ENCODE results near the gene NBEAL2.
"Not testable (repeated sequence)": the region's sequence is repeated elsewhere in the genome, so short reads cannot be mapped to it uniquely, and the experiment has no call there.

Gene NBEAL2

DNA sequence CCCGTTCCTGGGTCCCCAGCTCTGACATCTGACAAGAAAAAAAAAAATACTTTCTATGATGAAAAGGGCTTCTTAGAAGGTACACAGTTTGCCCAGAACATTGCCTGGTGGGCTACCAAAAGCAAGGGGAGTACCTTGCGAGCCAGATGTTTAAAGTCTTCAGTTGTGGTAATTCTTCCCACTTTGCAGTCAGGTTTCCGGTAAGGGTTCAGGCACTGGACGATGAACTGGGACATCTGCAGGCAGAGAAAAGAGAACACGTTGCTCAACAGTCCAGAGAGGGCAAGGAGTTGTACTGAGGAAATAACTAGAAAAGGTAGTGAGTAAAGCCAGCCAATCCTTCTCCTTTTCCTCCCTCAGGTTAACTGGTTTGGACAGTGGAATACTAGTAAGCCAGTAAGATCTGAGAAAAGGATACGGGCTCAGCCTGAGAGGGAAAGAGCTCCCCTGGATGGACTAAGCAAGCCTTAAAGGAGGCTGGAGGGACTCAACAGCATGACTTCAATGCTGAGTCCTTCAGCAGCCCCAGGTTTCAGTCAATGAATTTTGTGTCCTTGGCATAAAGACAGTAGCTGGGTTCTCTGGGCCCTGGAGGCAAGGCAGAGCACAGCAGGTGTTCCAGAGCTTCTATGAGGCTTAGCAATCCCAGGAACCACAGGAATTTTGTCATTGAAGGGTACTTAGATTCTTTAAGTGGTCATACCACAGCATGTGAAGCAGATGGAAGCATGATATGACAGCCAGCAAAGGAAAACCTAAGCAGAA is 38.2 kb downstream of the NBEAL2 start:
- no peak overlapping the region for H3K27ac ChIP-seq (ENCODE audit: low read length)
- H3K36me3 ChIP-seq (ENCODE audit: control insufficient read depth in 2 of 2, insufficient read depth in 2 of 2, low read length in 2 of 2): peaks cover 33 to 50% of the 10 kb centered on the region in 2 donors
- H3K4me1 ChIP-seq (ENCODE audit: control insufficient read depth, insufficient read depth, low read length): peaks cover 13% of the 10 kb centered on the region

DNA sequence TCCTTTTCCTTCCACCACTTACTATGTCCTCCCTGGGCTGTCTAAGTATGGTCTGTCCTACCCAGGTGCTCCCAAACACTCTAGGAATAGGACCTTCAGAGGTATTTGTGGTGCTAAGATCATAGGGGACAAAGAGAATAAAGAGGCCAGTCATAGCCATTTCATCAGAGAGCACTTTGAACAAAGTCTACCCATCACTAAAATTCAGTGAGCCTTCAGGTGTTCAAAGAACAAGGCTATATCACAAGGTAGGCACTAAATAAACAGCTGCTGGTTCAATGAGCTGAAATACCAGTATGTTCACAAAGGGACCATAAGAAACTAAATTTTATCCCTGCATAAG is 38.8 kb downstream of the NBEAL2 start:
- H3K4me1 ChIP-seq (ENCODE audit: control insufficient read depth, insufficient read depth, low read length): peaks cover 16% of the 10 kb centered on the region
- H3K27me3 ChIP-seq (ENCODE audit: control insufficient read depth in 1 of 2, insufficient read depth in 2 of 2, low read length in 2 of 2): no peaks in the 10 kb centered on the region
- no peaks in the 10 kb centered on the region for H3K9me3 ChIP-seq (ENCODE audit: control insufficient read depth in 2 of 2, low read length in 2 of 2)
- H3K4me3 ChIP-seq (ENCODE audit: low read length in 2 of 2): no peak overlapping the region
- H3K36me3 ChIP-seq (ENCODE audit: control insufficient read depth in 2 of 2, insufficient read depth in 2 of 2, low read length in 2 of 2): peaks cover 33 to 46% of the 10 kb centered on the region in 2 donors
- no peak overlapping the region for H3K9ac ChIP-seq (ENCODE audit: low read length in 2 of 2)
- no peak overlapping the region for H3K27ac ChIP-seq (ENCODE audit: low read length)

More for the DNA sequence above, 38.2 kb downstream of the NBEAL2 start:
- Histone ChIP-seq H3K4me3 (ENCODE audit: low read length in 2 of 2) (no peak overlapping the region), H3K9ac (ENCODE audit: low read length in 2 of 2) (no peak overlapping the region), H3K27me3 (ENCODE audit: control insufficient read depth in 1 of 2, insufficient read depth in 2 of 2, low read length in 2 of 2) (no peaks in the 10 kb centered on the region), H3K9me3 (ENCODE audit: control insufficient read depth in 2 of 2, low read length in 2 of 2) (no peaks in the 10 kb centered on the region)

DNA sequence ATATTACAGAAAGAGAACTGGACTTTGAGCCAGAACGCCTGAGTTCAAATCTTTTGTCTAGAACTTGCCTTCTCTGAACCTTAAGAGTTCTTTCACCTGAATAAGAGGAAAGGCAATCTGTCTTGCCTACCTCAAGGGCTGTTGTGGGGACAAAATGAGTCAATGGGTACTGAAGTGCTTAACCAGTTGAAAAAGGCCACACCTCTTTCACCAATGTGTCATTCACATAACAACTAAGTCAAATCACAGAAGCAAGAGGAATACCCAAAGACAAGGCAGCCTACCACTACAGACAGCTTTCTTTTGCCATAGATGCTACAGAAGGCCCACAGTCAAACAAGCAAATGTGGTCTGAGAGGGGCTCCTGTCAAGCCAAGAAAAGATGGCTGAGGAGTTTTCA is 39.7 kb downstream of the NBEAL2 start:
- Histone ChIP-seq H3K4me3 (ENCODE audit: low read length in 2 of 2) (no peak overlapping the region), H3K27ac (ENCODE audit: low read length) (no peak overlapping the region)

GRCh38 chr3:47020311-47020710 is 40.8 kb downstream of the NBEAL2 start:
- Histone ChIP-seq H3K27ac (ENCODE audit: low read length) (no peak overlapping the region), H3K9me3 (ENCODE audit: control insufficient read depth in 2 of 2, low read length in 2 of 2) (no peaks in the 10 kb centered on the region), H3K36me3 (ENCODE audit: control insufficient read depth in 2 of 2, insufficient read depth in 2 of 2, low read length in 2 of 2) (peaks cover 30 to 38% of the 10 kb centered on the region in 2 donors), H3K27me3 (ENCODE audit: control insufficient read depth in 1 of 2, insufficient read depth in 2 of 2, low read length in 2 of 2) (no peaks in the 10 kb centered on the region), H3K4me3 (ENCODE audit: low read length in 2 of 2) (no peak overlapping the region), H3K9ac (ENCODE audit: low read length in 2 of 2) (no peak overlapping the region), H3K4me1 (ENCODE audit: control insufficient read depth, insufficient read depth, low read length) (peaks cover 20% of the 10 kb centered on the region)

More for the DNA sequence above, 39.7 kb downstream of the NBEAL2 start:
- Histone ChIP-seq H3K9me3 (ENCODE audit: control insufficient read depth in 2 of 2, low read length in 2 of 2) (no peaks in the 10 kb centered on the region), H3K9ac (ENCODE audit: low read length in 2 of 2) (no peak overlapping the region), H3K4me1 (ENCODE audit: control insufficient read depth, insufficient read depth, low read length) (peaks cover 16% of the 10 kb centered on the region), H3K27me3 (ENCODE audit: control insufficient read depth in 1 of 2, insufficient read depth in 2 of 2, low read length in 2 of 2) (no peaks in the 10 kb centered on the region), H3K36me3 (ENCODE audit: control insufficient read depth in 2 of 2, insufficient read depth in 2 of 2, low read length in 2 of 2) (peaks cover 33 to 42% of the 10 kb centered on the region in 2 donors)

GRCh38 chr3:47022641-47023071 is 43.2 kb downstream of the NBEAL2 start:
- Histone ChIP-seq H3K27me3 (ENCODE audit: control insufficient read depth in 1 of 2, insufficient read depth in 2 of 2, low read length in 2 of 2) (no peaks in the 10 kb centered on the region), H3K9me3 (ENCODE audit: control insufficient read depth in 2 of 2, low read length in 2 of 2) (no peaks in the 10 kb centered on the region), H3K36me3 (ENCODE audit: control insufficient read depth in 2 of 2, insufficient read depth in 2 of 2, low read length in 2 of 2) (peaks cover 18 to 20% of the 10 kb centered on the region in 2 donors), H3K27ac (ENCODE audit: low read length) (peak overlapping the region; percentile 64), H3K4me1 (ENCODE audit: control insufficient read depth, insufficient read depth, low read length) (peaks cover 20% of the 10 kb centered on the region), H3K9ac (ENCODE audit: low read length in 2 of 2) (no peak overlapping the region), H3K4me3 (ENCODE audit: low read length in 2 of 2) (no peak overlapping the region)

DNA sequence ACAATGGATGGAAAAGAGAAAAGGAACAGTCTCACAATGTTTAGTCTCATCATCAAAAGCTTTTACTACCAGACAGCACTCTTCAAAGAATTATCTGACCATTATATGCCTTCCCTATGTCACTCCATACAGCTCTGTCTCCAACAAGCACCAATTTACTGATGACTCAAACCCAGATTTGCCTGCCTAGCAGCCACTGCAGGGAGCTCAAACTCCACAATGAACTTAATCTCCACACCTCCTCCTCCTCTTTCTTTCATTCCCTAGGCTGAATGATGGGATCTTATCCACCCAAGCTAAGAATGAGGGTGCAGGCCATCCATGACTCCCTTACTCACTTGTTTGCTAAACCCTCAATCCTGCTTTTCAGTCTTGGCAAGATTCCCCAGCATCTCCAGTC is 45.5 kb downstream of the NBEAL2 start:
- Histone ChIP-seq H3K4me3 (ENCODE audit: low read length in 2 of 2) (no peak overlapping the region), H3K27ac (ENCODE audit: low read length) (no peak overlapping the region), H3K9ac (ENCODE audit: low read length in 2 of 2) (no peak overlapping the region), H3K36me3 (ENCODE audit: control insufficient read depth in 2 of 2, insufficient read depth in 2 of 2, low read length in 2 of 2) (no peaks in the 10 kb centered on the region), H3K4me1 (ENCODE audit: control insufficient read depth, insufficient read depth, low read length) (peaks cover 20% of the 10 kb centered on the region), H3K27me3 (ENCODE audit: control insufficient read depth in 1 of 2, insufficient read depth in 2 of 2, low read length in 2 of 2) (no peaks in the 10 kb centered on the region), H3K9me3 (ENCODE audit: control insufficient read depth in 2 of 2, low read length in 2 of 2) (no peaks in the 10 kb centered on the region)

DNA sequence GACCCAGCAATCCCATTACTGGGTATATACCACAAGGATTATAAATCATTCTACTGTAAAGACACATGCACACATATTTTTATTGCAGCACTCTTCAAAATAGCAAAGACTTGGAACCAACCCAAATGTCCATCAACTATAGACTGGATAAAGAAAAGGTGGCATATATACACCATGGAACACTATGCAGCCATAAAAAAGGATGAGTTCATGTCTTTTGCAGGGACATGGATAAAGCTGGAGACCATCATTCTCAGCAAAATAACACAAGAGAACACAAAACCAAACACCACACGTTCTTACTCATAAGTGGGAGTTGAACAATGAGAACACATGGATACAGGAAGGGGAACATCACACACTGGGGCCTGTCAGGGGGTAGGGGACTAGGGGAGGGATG is 47.0 kb downstream of the NBEAL2 start:
- H3K4me1 ChIP-seq (ENCODE audit: control insufficient read depth, insufficient read depth, low read length): peaks cover 16% of the 10 kb centered on the region
- H3K36me3 ChIP-seq (ENCODE audit: control insufficient read depth in 2 of 2, insufficient read depth in 2 of 2, low read length in 2 of 2); H3K27me3 ChIP-seq (ENCODE audit: control insufficient read depth in 1 of 2, insufficient read depth in 2 of 2, low read length in 2 of 2); H3K9ac ChIP-seq (ENCODE audit: low read length in 2 of 2); H3K4me3 ChIP-seq (ENCODE audit: low read length in 2 of 2); H3K27ac ChIP-seq (ENCODE audit: low read length); H3K9me3 ChIP-seq (ENCODE audit: control insufficient read depth in 2 of 2, low read length in 2 of 2): not testable (repeated sequence)

DNA sequence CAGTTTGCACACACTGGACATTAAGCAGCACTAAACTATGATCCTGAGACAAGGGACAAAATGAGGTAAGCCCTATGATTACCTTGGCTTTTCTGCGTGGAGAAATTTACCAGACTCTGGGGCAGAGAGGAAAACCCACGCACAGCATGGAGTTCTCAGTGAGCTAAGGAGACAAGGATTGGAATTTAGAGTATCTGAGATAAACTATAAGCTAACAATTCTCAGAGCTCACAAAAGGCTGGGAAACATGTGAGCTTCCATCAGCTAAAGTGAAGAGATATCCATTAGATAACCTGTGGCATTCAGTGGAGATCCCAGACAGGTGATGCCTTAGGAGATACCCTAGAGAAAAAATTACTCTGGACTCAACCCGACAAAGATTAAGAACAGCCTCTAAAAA is 48.7 kb downstream of the NBEAL2 start:
- Histone ChIP-seq H3K9me3 (ENCODE audit: control insufficient read depth in 2 of 2, low read length in 2 of 2) (no peaks in the 10 kb centered on the region), H3K27me3 (ENCODE audit: control insufficient read depth in 1 of 2, insufficient read depth in 2 of 2, low read length in 2 of 2) (no peaks in the 10 kb centered on the region), H3K9ac (ENCODE audit: low read length in 2 of 2) (no peak overlapping the region), H3K4me1 (ENCODE audit: control insufficient read depth, insufficient read depth, low read length) (peaks cover 4% of the 10 kb centered on the region), H3K27ac (ENCODE audit: low read length) (no peak overlapping the region), H3K4me3 (ENCODE audit: low read length in 2 of 2) (no peak overlapping the region), H3K36me3 (ENCODE audit: control insufficient read depth in 2 of 2, insufficient read depth in 2 of 2, low read length in 2 of 2) (peaks cover 2% of the 10 kb centered on the region in 2 donors)

DNA sequence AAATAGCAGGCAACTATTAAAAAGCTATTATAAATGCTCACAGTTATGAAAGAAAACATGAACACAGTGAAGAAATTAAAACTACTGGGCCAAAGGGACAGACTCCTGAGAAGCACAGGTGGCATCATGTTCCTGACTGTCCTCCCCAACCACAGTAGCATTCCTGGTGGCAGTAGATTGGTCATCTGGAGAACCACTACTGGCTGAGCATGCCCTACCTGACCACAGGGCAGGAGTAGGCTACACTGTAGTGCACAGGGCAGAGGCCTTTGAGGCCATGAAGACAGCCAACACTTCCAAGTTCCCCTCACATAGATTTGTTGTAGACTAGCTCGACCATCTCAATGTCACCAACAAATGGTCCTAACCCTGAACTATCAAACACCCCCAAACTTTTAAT is 49.2 kb downstream of the NBEAL2 start:
- no peak overlapping the region for H3K9ac ChIP-seq (ENCODE audit: low read length in 2 of 2)
- no peak overlapping the region for H3K4me3 ChIP-seq (ENCODE audit: low read length in 2 of 2)
- peaks cover 2 to 3% of the 10 kb centered on the region in 2 donors for H3K36me3 ChIP-seq (ENCODE audit: control insufficient read depth in 2 of 2, insufficient read depth in 2 of 2, low read length in 2 of 2)
- H3K9me3 ChIP-seq (ENCODE audit: control insufficient read depth in 2 of 2, low read length in 2 of 2): no peaks in the 10 kb centered on the region
- peaks cover 6% of the 10 kb centered on the region for H3K4me1 ChIP-seq (ENCODE audit: control insufficient read depth, insufficient read depth, low read length)
- no peaks in the 10 kb centered on the region for H3K27me3 ChIP-seq (ENCODE audit: control insufficient read depth in 1 of 2, insufficient read depth in 2 of 2, low read length in 2 of 2)
- no peak overlapping the region for H3K27ac ChIP-seq (ENCODE audit: low read length)

GRCh38 chr3:47031041-47031440 is 51.6 kb downstream of the NBEAL2 start:
- not testable (repeated sequence) for H3K9me3 ChIP-seq (ENCODE audit: control insufficient read depth in 2 of 2, low read length in 2 of 2); H3K4me1 ChIP-seq (ENCODE audit: control insufficient read depth, insufficient read depth, low read length); H3K27ac ChIP-seq (ENCODE audit: low read length); H3K27me3 ChIP-seq (ENCODE audit: control insufficient read depth in 1 of 2, insufficient read depth in 2 of 2, low read length in 2 of 2); H3K9ac ChIP-seq (ENCODE audit: low read length in 2 of 2)
- peaks cover 8 to 14% of the 10 kb centered on the region in 2 donors for H3K36me3 ChIP-seq (ENCODE audit: control insufficient read depth in 2 of 2, insufficient read depth in 2 of 2, low read length in 2 of 2)
- peak overlapping the region in 1 of 2 donors; percentile 21 for H3K4me3 ChIP-seq (ENCODE audit: low read length in 2 of 2)

DNA sequence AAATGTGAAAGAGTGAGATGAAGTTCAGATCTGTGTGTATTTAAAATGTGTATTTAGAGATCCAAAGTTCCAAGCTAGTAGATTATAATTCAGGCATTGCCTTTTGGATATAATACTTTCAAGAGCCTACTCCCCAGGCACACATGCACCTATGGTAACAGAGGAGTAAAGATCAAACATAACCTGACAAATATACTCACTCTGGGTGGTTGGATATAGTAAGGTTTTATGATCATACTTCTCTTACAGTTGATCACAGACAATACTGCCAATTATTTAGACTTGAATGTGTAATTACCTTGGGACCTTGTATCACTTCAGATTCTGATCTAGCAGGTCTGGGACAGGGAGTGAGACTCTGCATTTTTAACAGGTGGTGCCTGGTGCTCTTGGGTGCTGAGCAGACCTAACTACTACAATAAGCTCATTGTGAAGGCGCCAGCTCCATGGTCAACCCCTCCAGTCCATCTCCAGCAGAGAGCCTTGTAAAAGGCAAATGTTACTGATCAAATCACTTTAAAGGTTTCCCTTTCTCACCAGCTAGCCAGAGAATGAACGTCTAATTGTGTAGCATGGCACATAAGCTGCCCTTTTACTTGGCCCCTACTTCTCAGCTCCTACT is 55.5 kb downstream of the NBEAL2 start:
- peaks cover 8% of the 10 kb centered on the region for H3K4me1 ChIP-seq (ENCODE audit: control insufficient read depth, insufficient read depth, low read length)
- H3K36me3 ChIP-seq (ENCODE audit: control insufficient read depth in 2 of 2, insufficient read depth in 2 of 2, low read length in 2 of 2): peaks cover 20 to 26% of the 10 kb centered on the region in 2 donors
- H3K4me3 ChIP-seq (ENCODE audit: low read length in 2 of 2): no peak overlapping the region
- peak overlapping the region; percentile 37 for H3K27ac ChIP-seq (ENCODE audit: low read length)
- H3K9ac ChIP-seq (ENCODE audit: low read length in 2 of 2): no peak overlapping the region
- H3K27me3 ChIP-seq (ENCODE audit: control insufficient read depth in 1 of 2, insufficient read depth in 2 of 2, low read length in 2 of 2): no peaks in the 10 kb centered on the region
- no peaks in the 10 kb centered on the region for H3K9me3 ChIP-seq (ENCODE audit: control insufficient read depth in 2 of 2, low read length in 2 of 2)
